ENCODE measurements around the gene MRAP2. TPM values are rescaled to one million over a fixed set of nuclear protein-coding genes. Genes with fewer than 3 reads are reported as not detected.

MRAP2 gene
- polyA plus RNA-seq, result 1 to 10 TPM in 3 of 4 donors, under 1 TPM in 1; 0.67 to 6.9 (median 1.5) TPM
- long read RNA-seq, donor 1, result 0 reads
- long read RNA-seq, donor 2, result 0 reads
- long read RNA-seq, donor 3, partial matches to known transcripts, result 0 of 1 reads
- long read RNA-seq, donor 3, other reads (novel, unspliced or antisense), result 0 of 1 reads
- long read RNA-seq, donor 4, result 0 reads
- long read RNA-seq, donor 5, result 0 reads
- long read RNA-seq, donor 6, result 0 reads
- long read RNA-seq, donor 7, partial matches to known transcripts, result 0 of 1 reads
- long read RNA-seq, donor 7, other reads (novel, unspliced or antisense), result 0 of 1 reads
- long read RNA-seq, donor 8, result 0 reads
- long read RNA-seq, donor 9, result 0 reads
- long read RNA-seq, donor 10, partial matches to known transcripts, result 6 of 9 reads
- long read RNA-seq, donor 10, other reads (novel, unspliced or antisense), result 0 of 9 reads

DNA sequence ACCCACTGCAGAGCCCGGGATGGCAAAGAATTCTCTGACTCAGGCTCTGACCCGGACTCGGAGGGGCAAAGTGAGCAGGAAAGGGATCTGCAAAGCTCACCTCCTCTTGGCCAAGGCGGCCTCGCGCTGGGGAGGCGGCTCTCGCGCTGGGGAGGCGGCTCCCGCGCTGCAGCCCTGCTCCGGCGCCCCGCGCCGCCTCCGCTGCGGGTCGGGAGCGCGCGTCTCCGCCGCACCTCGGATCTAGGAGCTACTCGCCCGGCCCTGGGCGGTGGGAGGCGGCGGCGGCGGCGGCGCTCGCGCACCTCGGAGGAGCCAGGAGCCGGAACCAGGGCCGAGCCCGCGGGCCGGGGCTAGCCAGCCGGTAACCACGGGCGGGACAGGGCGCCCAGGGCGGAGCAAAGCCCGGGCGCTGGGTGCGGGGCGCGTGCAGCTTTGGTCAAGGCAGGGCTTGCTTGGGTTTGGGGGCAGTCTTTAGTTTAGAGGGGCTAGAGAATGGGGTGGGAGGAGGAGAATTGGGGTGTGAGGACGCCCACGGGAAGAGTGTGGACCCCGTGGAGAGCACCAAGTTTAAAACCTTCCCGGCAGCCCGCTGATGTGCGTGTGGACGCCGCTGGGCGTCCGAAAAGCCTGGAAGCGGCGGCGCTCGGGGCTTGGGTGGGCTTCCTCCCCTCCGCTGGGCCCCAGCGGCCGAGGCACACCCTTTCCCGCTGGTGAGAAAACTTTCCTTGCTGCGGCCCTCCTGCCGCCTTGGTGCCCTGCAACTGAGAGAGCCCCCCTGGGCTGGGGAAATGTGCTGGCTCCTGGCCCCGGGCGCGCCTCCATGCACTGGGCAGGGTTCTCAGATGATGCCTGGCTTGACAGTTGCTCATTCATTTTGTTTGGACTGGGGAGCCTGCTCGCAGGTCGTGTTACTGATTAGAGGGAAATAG is at the start of gene MRAP2:
MRAP2 (plus strand) TSS at position 250 of the 929 bp plus-strand sequence. CDS start 21,547 bp downstream, outside the sequence.
- peak within 1 kb of the TSS in 1 of 3 donors; percentile 13 for H3K27ac ChIP-seq (ENCODE audit: low read depth in 1 of 3, low read length in 2 of 3)
- 0 to 1% (median 1%) methylated on average over 56 to 78 of the region's 78 CpGs for WGBS, 3 donors

GRCh38 chr6:83984411-83984810 is 49.2 kb upstream of the MRAP2 start:
- no peak overlapping the region for H3K27ac ChIP-seq (ENCODE audit: low read depth in 1 of 3, low read length in 2 of 3)
- no peak overlapping the region for H3K4me3 ChIP-seq (ENCODE audit: low read depth in 1 of 3, low read length in 3 of 3)
- no peaks in the 10 kb centered on the region for H3K36me3 ChIP-seq (ENCODE audit: control insufficient read depth in 3 of 3, insufficient read depth in 2 of 3, low read depth in 1 of 3, low read length in 3 of 3)
- no peaks in the 10 kb centered on the region for H3K27me3 ChIP-seq (ENCODE audit: control insufficient read depth in 3 of 3, insufficient read depth in 3 of 3, low read length in 3 of 3)
- FAIRE-seq (no peak), DNase-seq (no peak)
- no peaks in the 10 kb centered on the region for H3K4me1 ChIP-seq (ENCODE audit: control insufficient read depth in 3 of 3, insufficient read depth in 2 of 3, low read depth in 1 of 3, low read length in 2 of 3)
- no peaks in the 10 kb centered on the region for H3K9me3 ChIP-seq (ENCODE audit: control insufficient read depth in 2 of 2, insufficient read depth in 1 of 2, low read depth in 1 of 2, low read length in 1 of 2)
- 48 to 100% (median 96%) methylated on average over 1 of the region's 1 CpG for WGBS, 3 donors

More for the DNA sequence above, at the start of gene MRAP2:
- H3K4me1 ChIP-seq (ENCODE audit: control insufficient read depth in 3 of 3, insufficient read depth in 2 of 3, low read depth in 1 of 3, low read length in 2 of 3), result no peaks in the 10 kb centered on the region
- no peaks in the 10 kb centered on the region for H3K36me3 ChIP-seq (ENCODE audit: control insufficient read depth in 3 of 3, insufficient read depth in 2 of 3, low read depth in 1 of 3, low read length in 3 of 3)
- DNase-seq, result peak; percentile 51 to 62
- peak within 1 kb of the TSS; percentile 31 to 66 (median 48) for H3K4me3 ChIP-seq (ENCODE audit: low read depth in 1 of 3, low read length in 3 of 3)
- H3K27me3 ChIP-seq (ENCODE audit: control insufficient read depth in 3 of 3, insufficient read depth in 3 of 3, low read length in 3 of 3), result peaks cover 0 to 11% (median 0%) of the 10 kb centered on the region in 3 donors
- no peak for FAIRE-seq
- peaks cover 0 to 8% of the 10 kb centered on the region in 2 donors for H3K9me3 ChIP-seq (ENCODE audit: control insufficient read depth in 2 of 2, insufficient read depth in 1 of 2, low read depth in 1 of 2, low read length in 1 of 2)

DNA sequence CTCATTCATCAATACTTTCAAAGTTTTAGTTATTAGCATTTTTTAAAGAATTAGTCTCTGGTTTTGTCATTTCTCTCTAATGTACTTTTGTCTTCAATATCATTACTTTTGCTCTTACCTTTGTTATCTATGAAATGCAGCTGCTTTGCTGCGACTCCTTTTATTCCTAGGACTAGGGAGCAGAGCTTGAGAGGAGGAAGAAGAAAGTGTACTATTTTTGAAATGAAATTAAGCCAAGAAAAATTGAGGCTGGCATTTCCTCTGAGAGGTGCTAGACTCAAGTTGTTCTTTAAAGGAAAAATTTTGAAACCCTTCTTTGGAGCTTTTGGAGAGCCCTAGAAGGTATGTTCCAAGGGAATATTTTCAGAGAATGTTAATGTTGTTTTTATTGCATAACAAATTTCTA is 48.3 kb upstream of the MRAP2 start:
- no peaks in the 10 kb centered on the region for H3K4me1 ChIP-seq (ENCODE audit: control insufficient read depth in 3 of 3, insufficient read depth in 2 of 3, low read depth in 1 of 3, low read length in 2 of 3)

GRCh38 chr6:83985715-83986114 is 47.9 kb upstream of the MRAP2 start:
- no peak overlapping the region for H3K4me3 ChIP-seq (ENCODE audit: low read depth in 1 of 3, low read length in 3 of 3)
- H3K9me3 ChIP-seq (ENCODE audit: control insufficient read depth in 2 of 2, insufficient read depth in 1 of 2, low read depth in 1 of 2, low read length in 1 of 2), result no peaks in the 10 kb centered on the region
- H3K27me3 ChIP-seq (ENCODE audit: control insufficient read depth in 3 of 3, insufficient read depth in 3 of 3, low read length in 3 of 3), result no peaks in the 10 kb centered on the region
- FAIRE-seq (no peak), DNase-seq (no peak)
- H3K27ac ChIP-seq (ENCODE audit: low read depth in 1 of 3, low read length in 2 of 3), result no peak overlapping the region
- no peaks in the 10 kb centered on the region for H3K4me1 ChIP-seq (ENCODE audit: control insufficient read depth in 3 of 3, insufficient read depth in 2 of 3, low read depth in 1 of 3, low read length in 2 of 3)
- no peaks in the 10 kb centered on the region for H3K36me3 ChIP-seq (ENCODE audit: control insufficient read depth in 3 of 3, insufficient read depth in 2 of 3, low read depth in 1 of 3, low read length in 3 of 3)

More for the DNA sequence above, 48.3 kb upstream of the MRAP2 start:
- FAIRE-seq, result no peak
- Histone ChIP-seq H3K36me3 (ENCODE audit: control insufficient read depth in 3 of 3, insufficient read depth in 2 of 3, low read depth in 1 of 3, low read length in 3 of 3) (no peaks in the 10 kb centered on the region), H3K9me3 (ENCODE audit: control insufficient read depth in 2 of 2, insufficient read depth in 1 of 2, low read depth in 1 of 2, low read length in 1 of 2) (no peaks in the 10 kb centered on the region), H3K27ac (ENCODE audit: low read depth in 1 of 3, low read length in 2 of 3) (no peak overlapping the region), H3K4me3 (ENCODE audit: low read depth in 1 of 3, low read length in 3 of 3) (no peak overlapping the region), H3K27me3 (ENCODE audit: control insufficient read depth in 3 of 3, insufficient read depth in 3 of 3, low read length in 3 of 3) (no peaks in the 10 kb centered on the region)
- 87 to 92% (median 88%) methylated on average over 1 of the region's 1 CpG for WGBS, 3 donors
- DNase-seq, result no peak

GRCh38 chr6:83998021-83998584 is 35.5 kb upstream of the MRAP2 start:
- Histone ChIP-seq H3K36me3 (ENCODE audit: control insufficient read depth in 3 of 3, insufficient read depth in 2 of 3, low read depth in 1 of 3, low read length in 3 of 3) (no peaks in the 10 kb centered on the region), H3K4me3 (ENCODE audit: low read depth in 1 of 3, low read length in 3 of 3) (no peak overlapping the region), H3K27ac (ENCODE audit: low read depth in 1 of 3, low read length in 2 of 3) (no peak overlapping the region), H3K4me1 (ENCODE audit: control insufficient read depth in 3 of 3, insufficient read depth in 2 of 3, low read depth in 1 of 3, low read length in 2 of 3) (no peaks in the 10 kb centered on the region), H3K9me3 (ENCODE audit: control insufficient read depth in 2 of 2, insufficient read depth in 1 of 2, low read depth in 1 of 2, low read length in 1 of 2) (peaks cover 0 to 2% of the 10 kb centered on the region in 2 donors), H3K27me3 (ENCODE audit: control insufficient read depth in 3 of 3, insufficient read depth in 3 of 3, low read length in 3 of 3) (no peaks in the 10 kb centered on the region)
- FAIRE-seq (no peak), DNase-seq (no peak)

DNA sequence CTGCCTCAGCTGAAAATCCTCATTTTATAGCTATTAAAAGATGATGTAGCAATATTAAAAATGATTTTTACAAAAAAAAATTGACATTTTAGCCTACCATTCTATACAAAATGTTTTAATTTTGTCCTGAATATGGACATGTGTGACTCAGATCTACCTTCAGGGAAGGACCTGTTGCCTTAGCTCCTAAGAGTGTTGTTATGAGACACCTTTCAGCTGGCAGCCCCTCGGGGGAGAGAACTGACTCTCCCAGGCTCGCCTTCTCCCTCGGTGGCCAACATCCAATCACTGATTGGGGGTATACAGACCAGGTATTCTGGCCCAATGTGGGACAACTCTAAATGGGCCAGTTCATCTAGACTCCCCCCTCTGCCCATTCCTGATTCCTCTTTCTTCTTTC is 32.5 kb upstream of the MRAP2 start:
- no peak overlapping the region for H3K4me3 ChIP-seq (ENCODE audit: low read depth in 1 of 3, low read length in 3 of 3)
- WGBS, 3 donors, result 85 to 92% (median 89%) methylated on average over 3 of the region's 3 CpGs
- no peaks in the 10 kb centered on the region for H3K36me3 ChIP-seq (ENCODE audit: control insufficient read depth in 3 of 3, insufficient read depth in 2 of 3, low read depth in 1 of 3, low read length in 3 of 3)
- no peaks in the 10 kb centered on the region for H3K27me3 ChIP-seq (ENCODE audit: control insufficient read depth in 3 of 3, insufficient read depth in 3 of 3, low read length in 3 of 3)
- no peaks in the 10 kb centered on the region for H3K4me1 ChIP-seq (ENCODE audit: control insufficient read depth in 3 of 3, insufficient read depth in 2 of 3, low read depth in 1 of 3, low read length in 2 of 3)
- no peak overlapping the region for H3K27ac ChIP-seq (ENCODE audit: low read depth in 1 of 3, low read length in 2 of 3)
- FAIRE-seq (no peak), DNase-seq (no peak)
- H3K9me3 ChIP-seq (ENCODE audit: control insufficient read depth in 2 of 2, insufficient read depth in 1 of 2, low read depth in 1 of 2, low read length in 1 of 2), result peaks cover 0 to under 1% of the 10 kb centered on the region in 2 donors

GRCh38 chr6:84002226-84002625 is 31.3 kb upstream of the MRAP2 start:
- no peak overlapping the region for H3K27ac ChIP-seq (ENCODE audit: low read depth in 1 of 3, low read length in 2 of 3)
- DNase-seq (no peak), FAIRE-seq (no peak)
- no peaks in the 10 kb centered on the region for H3K36me3 ChIP-seq (ENCODE audit: control insufficient read depth in 3 of 3, insufficient read depth in 2 of 3, low read depth in 1 of 3, low read length in 3 of 3)
- H3K9me3 ChIP-seq (ENCODE audit: control insufficient read depth in 2 of 2, insufficient read depth in 1 of 2, low read depth in 1 of 2, low read length in 1 of 2), result no peaks in the 10 kb centered on the region
- no peaks in the 10 kb centered on the region for H3K4me1 ChIP-seq (ENCODE audit: control insufficient read depth in 3 of 3, insufficient read depth in 2 of 3, low read depth in 1 of 3, low read length in 2 of 3)
- 60 to 75% (median 74%) methylated on average over 2 of the region's 2 CpGs for WGBS, 3 donors
- H3K4me3 ChIP-seq (ENCODE audit: low read depth in 1 of 3, low read length in 3 of 3), result no peak overlapping the region
- no peaks in the 10 kb centered on the region for H3K27me3 ChIP-seq (ENCODE audit: control insufficient read depth in 3 of 3, insufficient read depth in 3 of 3, low read length in 3 of 3)

GRCh38 chr6:84003131-84003530 is 30.4 kb upstream of the MRAP2 start:
- no peak overlapping the region for H3K27ac ChIP-seq (ENCODE audit: low read depth in 1 of 3, low read length in 2 of 3)
- DNase-seq (no peak), FAIRE-seq (no peak)
- H3K36me3 ChIP-seq (ENCODE audit: control insufficient read depth in 3 of 3, insufficient read depth in 2 of 3, low read depth in 1 of 3, low read length in 3 of 3), result no peaks in the 10 kb centered on the region
- H3K9me3 ChIP-seq (ENCODE audit: control insufficient read depth in 2 of 2, insufficient read depth in 1 of 2, low read depth in 1 of 2, low read length in 1 of 2), result no peaks in the 10 kb centered on the region
- no peak overlapping the region for H3K4me3 ChIP-seq (ENCODE audit: low read depth in 1 of 3, low read length in 3 of 3)
- H3K4me1 ChIP-seq (ENCODE audit: control insufficient read depth in 3 of 3, insufficient read depth in 2 of 3, low read depth in 1 of 3, low read length in 2 of 3), result no peaks in the 10 kb centered on the region
- H3K27me3 ChIP-seq (ENCODE audit: control insufficient read depth in 3 of 3, insufficient read depth in 3 of 3, low read length in 3 of 3), result no peaks in the 10 kb centered on the region
- 27 to 52% (median 42%) methylated on average over 1 of the region's 1 CpG for WGBS, 3 donors

Data from small intestine (tissue), 16 donors.